ENCODE data around the gene SLC7A5. TPM values are rescaled to one million over a fixed set of nuclear protein-coding genes. Genes with fewer than 3 reads are reported as not detected.

The SLC7A5 gene
- total and polyA plus RNA-seq, 2 of the 13 experiments (the other 11 are each of a cell fraction or from before 2014, with no cell fraction given) = 79.6 to 155 TPM

DNA sequence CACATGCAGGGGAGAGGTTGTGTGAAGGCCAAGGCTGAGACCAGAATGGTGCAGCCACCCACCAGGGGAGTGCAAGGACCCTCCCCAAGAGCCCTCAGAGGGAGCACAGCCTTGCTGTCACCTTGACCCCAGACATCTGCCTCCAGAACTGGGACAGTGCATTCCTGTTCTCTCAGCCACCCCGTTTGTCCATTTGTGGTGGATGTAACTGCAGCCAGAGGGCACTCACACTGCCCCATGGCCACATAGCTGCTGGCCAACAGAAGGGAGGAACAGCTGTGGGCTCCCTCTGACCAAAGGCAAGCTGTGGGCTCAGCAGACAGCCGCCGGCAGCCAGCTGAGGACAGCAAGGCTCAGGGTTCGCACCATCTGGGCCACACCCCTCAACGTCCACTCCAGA is 53.7 kb downstream of the SLC7A5 start (continued):
- TF ChIP-seq ZNF543 (CRISPR knock-in tag; IDR thresholded peaks at IDR 0.05) (no peak), CC2D1A (CRISPR knock-in tag; IDR thresholded peaks at IDR 0.05) (no peak), BRD4 (CRISPR knock-in tag; IDR thresholded peaks at IDR 0.05) (no peak), ZBTB7A (CRISPR knock-in tag; IDR thresholded peaks at IDR 0.05) (peak; percentile 82), HOXD1 (CRISPR knock-in tag; IDR thresholded peaks at IDR 0.05) (no peak), FOSL1 (CRISPR knock-in tag; IDR thresholded peaks at IDR 0.05; ENCODE audit: borderline replicate concordance) (no peak), ZNF891 (CRISPR knock-in tag; IDR thresholded peaks at IDR 0.05) (no peak), KDM4B (CRISPR knock-in tag; IDR thresholded peaks at IDR 0.05) (no peak), GABPB1 (CRISPR knock-in tag; IDR thresholded peaks at IDR 0.05) (no peak), ZNF530 (CRISPR knock-in tag; IDR thresholded peaks at IDR 0.05; ENCODE audit: low read depth) (no peak), ZSCAN25 (CRISPR knock-in tag; IDR thresholded peaks at IDR 0.05) (no peak), NFYC (CRISPR knock-in tag; IDR thresholded peaks at IDR 0.05) (no peak), HDAC1 (CRISPR knock-in tag; IDR thresholded peaks at IDR 0.05) (peak; percentile 60; the same call in 1 of the 2 replicates)
- TF ChIP-seq, protein P1, sequence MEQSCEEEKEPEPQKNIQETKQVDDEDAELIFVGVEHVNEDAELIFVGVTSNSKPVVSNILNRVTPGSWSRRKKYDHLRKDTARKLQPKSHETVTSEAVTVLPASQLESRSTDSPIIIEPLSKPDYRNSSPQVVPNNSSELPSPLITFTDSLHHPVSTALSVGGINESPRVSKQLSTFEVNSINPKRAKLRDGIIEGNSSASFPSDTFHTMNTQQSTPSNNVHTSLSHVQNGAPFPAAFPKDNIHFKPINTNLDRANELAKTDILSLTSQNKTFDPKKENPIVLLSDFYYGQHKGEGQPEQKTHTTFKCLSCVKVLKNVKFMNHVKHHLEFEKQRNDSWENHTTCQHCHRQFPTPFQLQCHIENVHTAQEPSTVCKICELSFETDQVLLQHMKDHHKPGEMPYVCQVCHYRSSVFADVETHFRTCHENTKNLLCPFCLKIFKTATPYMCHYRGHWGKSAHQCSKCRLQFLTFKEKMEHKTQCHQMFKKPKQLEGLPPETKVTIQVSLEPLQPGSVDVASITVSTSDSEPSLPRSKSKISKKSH (CRISPR knock-in tag; IDR thresholded peaks at IDR 0.05; ENCODE audit: borderline replicate concordance) = no peak
- TF ChIP-seq, protein P2, sequence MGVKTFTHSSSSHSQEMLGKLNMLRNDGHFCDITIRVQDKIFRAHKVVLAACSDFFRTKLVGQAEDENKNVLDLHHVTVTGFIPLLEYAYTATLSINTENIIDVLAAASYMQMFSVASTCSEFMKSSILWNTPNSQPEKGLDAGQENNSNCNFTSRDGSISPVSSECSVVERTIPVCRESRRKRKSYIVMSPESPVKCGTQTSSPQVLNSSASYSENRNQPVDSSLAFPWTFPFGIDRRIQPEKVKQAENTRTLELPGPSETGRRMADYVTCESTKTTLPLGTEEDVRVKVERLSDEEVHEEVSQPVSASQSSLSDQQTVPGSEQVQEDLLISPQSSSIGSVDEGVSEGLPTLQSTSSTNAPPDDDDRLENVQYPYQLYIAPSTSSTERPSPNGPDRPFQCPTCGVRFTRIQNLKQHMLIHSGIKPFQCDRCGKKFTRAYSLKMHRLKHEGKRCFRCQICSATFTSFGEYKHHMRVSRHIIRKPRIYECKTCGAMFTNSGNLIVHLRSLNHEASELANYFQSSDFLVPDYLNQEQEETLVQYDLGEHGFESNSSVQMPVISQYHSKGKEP (CRISPR knock-in tag; IDR thresholded peaks at IDR 0.05) = no peak
- TF ChIP-seq, protein P3, sequence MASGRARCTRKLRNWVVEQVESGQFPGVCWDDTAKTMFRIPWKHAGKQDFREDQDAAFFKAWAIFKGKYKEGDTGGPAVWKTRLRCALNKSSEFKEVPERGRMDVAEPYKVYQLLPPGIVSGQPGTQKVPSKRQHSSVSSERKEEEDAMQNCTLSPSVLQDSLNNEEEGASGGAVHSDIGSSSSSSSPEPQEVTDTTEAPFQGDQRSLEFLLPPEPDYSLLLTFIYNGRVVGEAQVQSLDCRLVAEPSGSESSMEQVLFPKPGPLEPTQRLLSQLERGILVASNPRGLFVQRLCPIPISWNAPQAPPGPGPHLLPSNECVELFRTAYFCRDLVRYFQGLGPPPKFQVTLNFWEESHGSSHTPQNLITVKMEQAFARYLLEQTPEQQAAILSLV (CRISPR knock-in tag; IDR thresholded peaks at IDR 0.05; ENCODE audit: borderline replicate concordance) = no peak
- TF ChIP-seq, protein P4, sequence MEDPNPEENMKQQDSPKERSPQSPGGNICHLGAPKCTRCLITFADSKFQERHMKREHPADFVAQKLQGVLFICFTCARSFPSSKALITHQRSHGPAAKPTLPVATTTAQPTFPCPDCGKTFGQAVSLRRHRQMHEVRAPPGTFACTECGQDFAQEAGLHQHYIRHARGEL (CRISPR knock-in tag; IDR thresholded peaks at IDR 0.05) = no peak
